H9 (cell line): Measurements from ENCODE around the gene SH3BP1. TPM values are rescaled to one million over a fixed set of nuclear protein-coding genes. Genes with fewer than 3 reads are reported as not detected.

Experiments used
- DNase-seq: peaks from one replicate; pipeline ENCODE4 v3.0.0-alpha.2; 2017
- H2AFZ ChIP-seq: one replicate; pipeline ENCODE4 v1.6.1; 2013; ENCODE audit warnings: mild to moderate bottlenecking, low read length, control low read depth, moderate library complexity
- H2AK5ac ChIP-seq: 2 replicates; pipeline ENCODE4 v1.6.1; 2013; ENCODE audit warnings: low read length, control low read depth, mixed read lengths; ENCODE audit not compliant: insufficient read length
- H2BK120ac ChIP-seq: one replicate; pipeline ENCODE4 v1.6.1; 2013; ENCODE audit warnings: low read depth, mild to moderate bottlenecking, low read length, control low read depth, inconsistent platforms; ENCODE audit not compliant: poor library complexity, severe bottlenecking
- H2BK12ac ChIP-seq: 2 replicates; pipeline ENCODE4 v1.6.1; 2013; ENCODE audit warnings: low read length, control low read depth, mixed read lengths, low read depth; ENCODE audit not compliant: insufficient read length
- H2BK15ac ChIP-seq: 2 replicates; pipeline ENCODE4 v1.6.1; 2013; ENCODE audit warnings: low read depth, low read length, control low read depth
- H2BK20ac ChIP-seq: one replicate; pipeline ENCODE4 v1.6.1; 2013; ENCODE audit warnings: low read depth, mild to moderate bottlenecking, low read length, control low read depth, inconsistent platforms; ENCODE audit not compliant: poor library complexity, severe bottlenecking
- H2BK5ac ChIP-seq: 2 replicates; pipeline ENCODE4 v1.6.1; 2013; ENCODE audit warnings: low read length, control low read depth, mixed read lengths; ENCODE audit not compliant: insufficient read length
- H3K14ac ChIP-seq: 2 replicates; pipeline ENCODE4 v1.6.1; 2013; ENCODE audit warnings: low read length, control low read depth; ENCODE audit not compliant: insufficient read depth
- H3K18ac ChIP-seq: 2 replicates; pipeline ENCODE4 v1.6.1; 2013; ENCODE audit warnings: low read depth, mild to moderate bottlenecking, mixed read lengths, low read length, control low read depth; ENCODE audit not compliant: insufficient read length
- H3K23ac ChIP-seq: 2 replicates; pipeline ENCODE4 v1.6.1; 2013; ENCODE audit warnings: low read length, control low read depth, mixed read lengths, low read depth; ENCODE audit not compliant: insufficient read length
- H3K23me2 ChIP-seq: 2 replicates; pipeline ENCODE4 v1.6.1; 2013; ENCODE audit warnings: low read depth, mild to moderate bottlenecking, mixed read lengths, low read length, control low read depth; ENCODE audit not compliant: insufficient read length, poor library complexity, severe bottlenecking
- H3K27ac ChIP-seq: 2 replicates; pipeline ENCODE4 v1.5.1; 2013; ENCODE audit warnings: low read length, control low read depth, mixed read lengths, low read depth; ENCODE audit not compliant: insufficient read length
- H3K27me3 ChIP-seq: 2 replicates; pipeline ENCODE4 v1.6.1; 2013; ENCODE audit warnings: low read length, control low read depth, inconsistent platforms; ENCODE audit not compliant: insufficient read depth
- H3K4ac ChIP-seq: 2 replicates; pipeline ENCODE4 v1.6.1; 2013; ENCODE audit warnings: low read depth, mild to moderate bottlenecking, control low read depth, inconsistent platforms, low read length, moderate library complexity
- H3K4me1 ChIP-seq: 2 replicates; pipeline ENCODE4 v1.6.1; 2013; ENCODE audit warnings: low read length, control low read depth, inconsistent platforms; ENCODE audit not compliant: insufficient read depth
- H3K4me2 ChIP-seq: 2 replicates; pipeline ENCODE4 v1.6.1; 2013; ENCODE audit warnings: low read length, control low read depth, mixed read lengths; ENCODE audit not compliant: insufficient read length, insufficient read depth
- H3K56ac ChIP-seq: 2 replicates; pipeline ENCODE4 v1.6.1; 2013; ENCODE audit warnings: low read depth, mild to moderate bottlenecking, mixed read lengths, low read length, control low read depth; ENCODE audit not compliant: insufficient read length
- H3K79me1 ChIP-seq: 2 replicates; pipeline ENCODE4 v1.6.1; 2013; ENCODE audit warnings: low read depth, mild to moderate bottlenecking, moderate library complexity, low read length, control low read depth, inconsistent platforms; ENCODE audit not compliant: insufficient read depth, poor library complexity, severe bottlenecking
- H3K79me2 ChIP-seq: 2 replicates; pipeline ENCODE4 v1.6.1; 2013; ENCODE audit warnings: low read length, control low read depth, inconsistent platforms; ENCODE audit not compliant: insufficient read depth
- H3K9ac ChIP-seq: 2 replicates; pipeline ENCODE4 v1.6.1; 2013; ENCODE audit warnings: low read length, control low read depth, mixed read lengths; ENCODE audit not compliant: insufficient read length; ENCODE audit errors: extremely low read depth
- H3K9me3 ChIP-seq: one replicate; pipeline ENCODE4 v1.6.1; 2013; ENCODE audit warnings: low read depth, low read length, inconsistent platforms; ENCODE audit not compliant: control insufficient read depth
- H3T11ph ChIP-seq: one replicate; pipeline ENCODE4 v1.6.1; 2013; ENCODE audit warnings: mild to moderate bottlenecking, low read length, control low read depth, inconsistent platforms
- H4K20me1 ChIP-seq: one replicate; pipeline ENCODE4 v1.6.1; 2013; ENCODE audit not compliant: control insufficient read depth, insufficient read length, insufficient read depth
- H4K5ac ChIP-seq: 2 replicates; pipeline ENCODE4 v1.6.1; 2013; ENCODE audit warnings: low read depth, mild to moderate bottlenecking, mixed read lengths, low read length, control low read depth; ENCODE audit not compliant: insufficient read length
- H4K8ac ChIP-seq: replicated peaks from 2 replicates; pipeline ENCODE4 v1.6.1; 2013; ENCODE audit warnings: low read length, control low read depth, mixed read lengths, low read depth; ENCODE audit not compliant: insufficient read length
- H4K91ac ChIP-seq: 2 replicates; pipeline ENCODE4 v1.6.1; 2013; ENCODE audit warnings: low read depth, mild to moderate bottlenecking, moderate library complexity, mixed read lengths, low read length, control low read depth; ENCODE audit not compliant: insufficient read length
- H3K27ac Mint-ChIP-seq, 3 experiments: 2 replicates in 2 of 3; 3 replicates in 1 of 3; pipeline ENCODE4 v1.8.0; 2020 to 2021; ENCODE audit warnings: mixed read lengths in 3 of 3, mild to moderate bottlenecking in 1 of 3, moderate library complexity in 1 of 3
- H3K27me3 Mint-ChIP-seq: 2 replicates; pipeline ENCODE4 v1.8.0; 2021; ENCODE audit warnings: low read depth, mild to moderate bottlenecking, moderate library complexity, mixed read lengths
- H3K36me3 Mint-ChIP-seq, 3 experiments: 2 replicates in 2 of 3; 3 replicates in 1 of 3; pipeline ENCODE4 v1.8.0; 2020 to 2021; ENCODE audit warnings: low read depth in 3 of 3, mixed read lengths in 3 of 3; ENCODE audit not compliant: insufficient read depth in 1 of 3
- H3K4me1 Mint-ChIP-seq, 2 experiments: 2 replicates each; pipeline ENCODE4 v1.8.0; 2020; ENCODE audit warnings: mixed read lengths in 2 of 2
- H3K4me3 Mint-ChIP-seq, 2 experiments: 2 replicates in 1 of 2; 3 replicates in 1 of 2; pipeline ENCODE4 v1.8.0; 2020 to 2021; ENCODE audit warnings: mild to moderate bottlenecking in 2 of 2, mixed read lengths in 2 of 2, moderate library complexity in 1 of 2
- H3K9me3 Mint-ChIP-seq, 2 experiments: 2 replicates in 1 of 2; 3 replicates in 1 of 2; pipeline ENCODE4 v1.8.0; 2020; ENCODE audit warnings: mild to moderate bottlenecking in 2 of 2, mixed read lengths in 2 of 2, moderate library complexity in 1 of 2
- CTCF ChIP-seq: fragments of 200-600 bp; sonication (generic); conservative IDR thresholded peaks from 3 replicates; pipeline ENCODE4 v1.8.0; 2021; ENCODE audit warnings: antibody characterized with exemption, mild to moderate bottlenecking
- WGBS: extraction: QIAGEN DNeasy Blood & Tissue Kit; methylation state at CpG from one replicate; pipeline ENCODE4 v1.1.7; 2013; ENCODE audit warnings: missing lambda C conversion rate, low lambda C conversion rate, mixed read lengths; ENCODE audit not compliant: insufficient read length; ENCODE audit errors: extremely low coverage; 5-methylcytosine and 5-hydroxymethylcytosine counted together
- total RNA-seq: library from RNA; stranded (reverse); gene quantifications from 2 replicates; pipeline ENCODE4 v1.2.1, GENCODE V29; 2021

Gene SH3BP1
- total RNA-seq, 1 experiment from 2014 or later: 33.6 TPM

- Mint-ChIP-seq H3K36me3 (peaks cover 0 to 12% (median 11%) of the 10 kb centered on the region in 3 experiments; a peak in 5 of 7 replicates), H3K4me3 (no peak overlapping the region), H3K4me1 (peaks cover 16 to 20% of the 10 kb centered on the region in 2 experiments), H3K9me3 (no peaks in the 10 kb centered on the region), H3K27me3 (no peaks in the 10 kb centered on the region), H3K27ac (0 out of 7 replicates have a peak overlapping the region, but pooled peaks of 1 of the 3 experiments have one; percentile 44)
- no CpG with 5 or more reads among the region's 9 CpGs for WGBS
- H3K9me3 ChIP-seq: no peaks in the 10 kb centered on the region
- no peak overlapping the region for H2BK15ac ChIP-seq
- no peak overlapping the region for H3T11ph ChIP-seq
- H3K14ac ChIP-seq: no peak overlapping the region
- no peak overlapping the region for H2AFZ ChIP-seq
- H3K23me2 ChIP-seq: no peaks in the 10 kb centered on the region
- no peak overlapping the region for H4K5ac ChIP-seq
- no peak overlapping the region for H2BK20ac ChIP-seq
- no peak overlapping the region for H4K91ac ChIP-seq
- no peak overlapping the region for H2AK5ac ChIP-seq
- no peak overlapping the region for H3K23ac ChIP-seq
- no peak overlapping the region for H2BK120ac ChIP-seq
- no peak overlapping the region for H3K18ac ChIP-seq
- no peak overlapping the region for H2BK12ac ChIP-seq
- H3K27me3 ChIP-seq: no peaks in the 10 kb centered on the region
- no peaks in the 10 kb centered on the region for H4K20me1 ChIP-seq
- H2BK5ac ChIP-seq: no peak overlapping the region
- H3K27ac ChIP-seq: no peak overlapping the region
- no peak for DNase-seq
- peaks cover 2% of the 10 kb centered on the region; the same call in 1 of the 2 replicates for H3K4me1 ChIP-seq
- no peak for TF ChIP-seq CTCF
- H3K9ac ChIP-seq: no peak overlapping the region
- H3K56ac ChIP-seq: no peak overlapping the region
- no peak overlapping the region for H4K8ac ChIP-seq
- no peak overlapping the region for H3K4ac ChIP-seq
- no peaks in the 10 kb centered on the region for H3K79me2 ChIP-seq
- no peaks in the 10 kb centered on the region for H3K79me1 ChIP-seq
- no peak overlapping the region for H3K4me2 ChIP-seq
Measured at GRCh38 chr22:37630839-37631435, 8.5 kb upstream of the SH3BP1 start.
